HCT116 (cell line): Measurements from ENCODE around the gene DDN. TPM values are rescaled to one million over a fixed set of nuclear protein-coding genes. Genes with fewer than 3 reads are reported as not detected.

Experiments used
- ATAC-seq: fragments of 200-7000 bp; cut with Tn5 transposase; 2 replicates; pipeline ENCODE4 v1.9.1; 2020; ENCODE audit warnings: mild to moderate bottlenecking, moderate library complexity
- BruUV-seq: library from RNA; stranded (reverse); fragments of 400-500 nt; replicated peaks from 2 replicates; lab custom pipeline; 2021; lab: Mats Ljungman, UMichigan
- CTCF ChIA-PET: fragments of 300-600 bp; sonication (Branson Sonifier 250); formaldehyde crosslinking; loops from one replicate; lab custom pipeline; 2021; ENCODE audit warnings: antibody characterized with exemption; lab: Charles Lee
- POLR2A ChIA-PET: fragments of 300-600, 350-600 bp; sonication (Branson Sonifier 250); formaldehyde crosslinking; loops from one replicate; lab custom pipeline; 2021; ENCODE audit warnings: antibody characterized with exemption; lab: Charles Lee
- RAD21 ChIA-PET, 2 experiments: fragments of 300-600 bp; sonication (Branson Sonifier 250); formaldehyde crosslinking; loops; one replicate each; lab custom pipeline; 2023; ENCODE audit warnings: low total read pairs in 2 of 2; ENCODE audit not compliant: uncharacterized antibody in 2 of 2, unreplicated experiment in 2 of 2, low non-redundant PET in 1 of 2; lab: Charles Lee
- DNase-seq: peaks from one replicate; pipeline ENCODE4 v3.0.0-alpha.2; 2010; ENCODE audit warnings: low read depth, low spot score
- H2AFZ ChIP-seq: fragments of 200-600 bp; shearing (Covaris generic), sonication (generic); 2 replicates; pipeline ENCODE4 v1.6.1; 2017; ENCODE audit warnings: low read depth, mixed run types, mixed read lengths, antibody characterized with exemption, low read length; ENCODE audit not compliant: poor library complexity, severe bottlenecking
- H3K27ac ChIP-seq: 2 replicates; pipeline ENCODE4 v1.5.1; 2012; ENCODE audit warnings: low read depth, low read length
- H3K27me3 ChIP-seq: fragments of 200-600 bp; sonication (generic); 2 replicates; pipeline ENCODE4 v1.6.1; 2016; ENCODE audit warnings: mixed run types, low read length, mixed read lengths; ENCODE audit not compliant: insufficient read depth
- H3K36me3 ChIP-seq, 2 experiments: fragments of 200-500 bp in 1 of 2; fragments of 200-600 bp in 1 of 2; sonication (Bioruptor generic) in 1 of 2; sonication (generic) in 1 of 2; 2 replicates each; pipeline versions ENCODE4 v1.5.1 to v1.6.1; 2014 to 2016; ENCODE audit warnings: low read length in 2 of 2, inconsistent platforms in 1 of 2, mixed read lengths in 1 of 2, mixed run types in 1 of 2; ENCODE audit not compliant: insufficient read depth in 2 of 2, control insufficient read depth in 1 of 2
- H3K4me1 ChIP-seq, 2 experiments: fragments of 200-600 bp in 1 of 2; sonication (generic) in 1 of 2; 2 replicates each; pipeline versions ENCODE4 v1.5.1 to v1.6.1; 2012 to 2017; ENCODE audit warnings: low read length in 2 of 2, inconsistent platforms in 1 of 2, mild to moderate bottlenecking in 1 of 2, mixed read lengths in 1 of 2, mixed run types in 1 of 2, moderate library complexity in 1 of 2; ENCODE audit not compliant: insufficient read depth in 2 of 2, control insufficient read depth in 1 of 2
- H3K4me2 ChIP-seq: fragments of 200-600 bp; sonication (generic); 2 replicates; pipeline ENCODE4 v1.6.1; 2017; ENCODE audit warnings: mixed run types, low read length, mixed read lengths
- H3K4me3 ChIP-seq, 2 experiments: fragments of 200-600 bp in 1 of 2; sonication (generic) in 1 of 2; replicated peaks in 1 of 2; 2 replicates each; pipeline ENCODE4 v1.5.1; 2011 to 2016; ENCODE audit warnings: low read length in 2 of 2, control low read depth in 1 of 2, low read depth in 1 of 2, mild to moderate bottlenecking in 1 of 2, mixed read lengths in 1 of 2, mixed run types in 1 of 2
- H3K79me2 ChIP-seq: fragments of 200-600 bp; sonication (generic); 2 replicates; pipeline ENCODE4 v1.6.1; 2017; ENCODE audit warnings: mild to moderate bottlenecking, mixed run types, low read length, moderate library complexity, mixed read lengths; ENCODE audit not compliant: insufficient read depth
- H3K9ac ChIP-seq: fragments of 200-600 bp; sonication (generic); 2 replicates; pipeline ENCODE4 v1.6.1; 2016; ENCODE audit warnings: low read length, mixed read lengths
- H3K9me2 ChIP-seq: fragments of 200-600 bp; sonication (generic), shearing (Covaris generic); 2 replicates; pipeline ENCODE4 v1.6.1; 2017; ENCODE audit warnings: mixed run types, mild to moderate bottlenecking, moderate library complexity; ENCODE audit not compliant: insufficient read depth
- H3K9me3 ChIP-seq, 2 experiments: fragments of 200-500 bp in 1 of 2; fragments of 200-600 bp in 1 of 2; sonication (Bioruptor generic) in 1 of 2; sonication (generic) in 1 of 2; 2 replicates each; pipeline ENCODE4 v1.6.1; 2014 to 2017; ENCODE audit warnings: low read length in 2 of 2, mixed read lengths in 2 of 2, inconsistent platforms in 1 of 2, low read depth in 1 of 2, mild to moderate bottlenecking in 1 of 2, mixed run types in 1 of 2, moderate library complexity in 1 of 2; ENCODE audit not compliant: control insufficient read depth in 1 of 2, insufficient read depth in 1 of 2
- H4K20me1 ChIP-seq: fragments of 200-600 bp; sonication (generic), shearing (Covaris generic); 2 replicates; pipeline ENCODE4 v1.6.1; 2017; ENCODE audit warnings: mixed run types, mild to moderate bottlenecking, moderate library complexity; ENCODE audit not compliant: insufficient read depth
- ATF3 ChIP-seq: IDR thresholded peaks from 2 replicates; pipeline ENCODE4 v1.6.1; 2012
- CBX3 ChIP-seq: IDR thresholded peaks from 2 replicates; pipeline ENCODE4 v1.6.1; 2012; ENCODE audit warnings: low read depth
- EZH2phosphoT487 ChIP-seq: fragments of 200-600 bp; IDR thresholded peaks from 2 replicates; pipeline ENCODE4 v1.6.1; 2018; ENCODE audit warnings: antibody characterized with exemption, borderline replicate concordance
- FOSL1 ChIP-seq: IDR thresholded peaks from 2 replicates; pipeline ENCODE4 v1.6.1; 2012; ENCODE audit warnings: low read depth
- MAX ChIP-seq: IDR thresholded peaks from 2 replicates; pipeline ENCODE4 v1.6.1; 2012
- POLR2A ChIP-seq: IDR thresholded peaks from 2 replicates; pipeline ENCODE4 v1.7.0; 2011; ENCODE audit warnings: borderline replicate concordance; ENCODE audit not compliant: insufficient read depth, insufficient read length; ENCODE audit errors: extremely low read depth
- POLR2AphosphoS5 ChIP-seq: IDR thresholded peaks from 2 replicates; pipeline ENCODE4 v1.6.1; 2011; ENCODE audit warnings: mild to moderate bottlenecking, low read depth, low read length, moderate library complexity
- RAD21 ChIP-seq: IDR thresholded peaks from 2 replicates; pipeline ENCODE4 v1.6.1; 2012; ENCODE audit warnings: low read depth, mild to moderate bottlenecking
- REST ChIP-seq: IDR thresholded peaks from 2 replicates; pipeline ENCODE4 v1.6.1; 2012; ENCODE audit warnings: low read depth
- SIN3A ChIP-seq: IDR thresholded peaks from 2 replicates; pipeline ENCODE4 v1.6.1; 2012; ENCODE audit warnings: low read depth
- SRF ChIP-seq: IDR thresholded peaks from 2 replicates; pipeline ENCODE4 v1.6.1; 2012; ENCODE audit warnings: low read depth
- TCF7L2 ChIP-seq: IDR thresholded peaks from 2 replicates; pipeline ENCODE4 v1.7.0; 2011; ENCODE audit warnings: borderline replicate concordance, inconsistent platforms; ENCODE audit not compliant: insufficient read depth, insufficient read length; ENCODE audit errors: extremely low read depth
- ZNF274 ChIP-seq: fragments of 200-500 bp; sonication (Bioruptor generic); IDR thresholded peaks from 2 replicates; pipeline ENCODE4 v1.6.1; 2014; ENCODE audit warnings: mild to moderate bottlenecking, low read depth, low read length, inconsistent platforms
- intact Hi-C: fragments of 100-400 bp; cut with micrococcal nuclease; formaldehyde crosslinking; loops from 2 replicates; pipeline ENCODE4 v1.10.0; 2022
- total RNA-seq: library from RNA; stranded (reverse); gene quantifications from one replicate; pipeline ENCODE4 v1.2.1, GENCODE V29; 2021; ENCODE audit not compliant: unreplicated experiment

Gene DDN
- total RNA-seq, 1 experiment from 2014 or later, result 8.1 TPM

- CTCF ChIA-PET, result interaction anchor here (0.9 to 1.8 kb wide), 2 partner anchors 17 to 20 kb away, joined by 4 to 8 read pairs; no protein-coding TSS in a partner anchor
- TF ChIP-seq MAX (no peak), RAD21 (no peak), FOSL1 (no peak), ATF3 (no peak), TCF7L2 (no peak), SIN3A (no peak), POLR2A (no peak), SRF (no peak), ZNF274 (no peak)
- TF ChIP-seq, all 23 proteins: peak for 0
Measured at GRCh38 chr12:48967991-48968390, 31.2 kb downstream of the DDN start.

GRCh38 chr12:48966177-48966895 is 32.8 kb downstream of the DDN start:
- Histone ChIP-seq H2AFZ (no peak overlapping the region), H3K27me3 (no peaks in the 10 kb centered on the region), H4K20me1 (no peaks in the 10 kb centered on the region), H3K4me3 (no peak overlapping the region), H3K4me2 (no peak overlapping the region), H3K4me1 (peaks cover 4 to 15% of the 10 kb centered on the region in 2 experiments; a peak in 3 of 4 replicates), H3K79me2 (peaks cover 8% of the 10 kb centered on the region; the same call in 1 of the 2 replicates), H3K9ac (no peak overlapping the region)
- ChIA-PET POLR2A (no interaction called here), CTCF (interaction anchor here (0.9 to 1.8 kb wide), 2 partner anchors 11 to 22 kb away, joined by 3 to 8 read pairs; no protein-coding TSS in a partner anchor)
- BruUV-seq, result no TSS peak
- intact Hi-C loops, result no loop called here
- TF ChIP-seq EZH2phosphoT487 (no peak), POLR2AphosphoS5 (no peak), REST (no peak), CBX3 (no peak), ATF3 (no peak), RAD21 (no peak)
- TF ChIP-seq, all 23 proteins: peak for 0
- no peaks in the 10 kb centered on the region for H3K9me2 ChIP-seq
- RAD21 ChIA-PET, result no interaction called here
- DNase-seq (no peak), ATAC-seq (no peak)
- H3K36me3 ChIP-seq, result no peaks in the 10 kb centered on the region
- no peaks in the 10 kb centered on the region for H3K9me3 ChIP-seq
- H3K27ac ChIP-seq, result no peak overlapping the region

More at GRCh38 chr12:48967991-48968390, 31.2 kb downstream of the DDN start:
- H3K79me2 ChIP-seq, result peaks cover 9% of the 10 kb centered on the region; the same call in 1 of the 2 replicates
- no peak overlapping the region for H3K9ac ChIP-seq
- DNase-seq (no peak), ATAC-seq (no peak)
- POLR2A ChIA-PET, result no interaction called here
- H3K4me3 ChIP-seq, result no peak overlapping the region
- H3K27ac ChIP-seq, result no peak overlapping the region
- peaks cover 6 to 20% of the 10 kb centered on the region in 2 experiments; a peak in 3 of 4 replicates for H3K4me1 ChIP-seq
- BruUV-seq, result no TSS peak
- H3K27me3 ChIP-seq, result no peaks in the 10 kb centered on the region
- H3K36me3 ChIP-seq, result no peaks in the 10 kb centered on the region
- no peak overlapping the region for H3K4me2 ChIP-seq
- H2AFZ ChIP-seq, result no peak overlapping the region
- RAD21 ChIA-PET, result no interaction called here
- H3K9me2 ChIP-seq, result no peaks in the 10 kb centered on the region
- intact Hi-C loops, result no loop called here
- no peaks in the 10 kb centered on the region for H3K9me3 ChIP-seq
- no peaks in the 10 kb centered on the region for H4K20me1 ChIP-seq
